Measurements from ENCODE around the gene GPATCH11.

Gene GPATCH11

DNA sequence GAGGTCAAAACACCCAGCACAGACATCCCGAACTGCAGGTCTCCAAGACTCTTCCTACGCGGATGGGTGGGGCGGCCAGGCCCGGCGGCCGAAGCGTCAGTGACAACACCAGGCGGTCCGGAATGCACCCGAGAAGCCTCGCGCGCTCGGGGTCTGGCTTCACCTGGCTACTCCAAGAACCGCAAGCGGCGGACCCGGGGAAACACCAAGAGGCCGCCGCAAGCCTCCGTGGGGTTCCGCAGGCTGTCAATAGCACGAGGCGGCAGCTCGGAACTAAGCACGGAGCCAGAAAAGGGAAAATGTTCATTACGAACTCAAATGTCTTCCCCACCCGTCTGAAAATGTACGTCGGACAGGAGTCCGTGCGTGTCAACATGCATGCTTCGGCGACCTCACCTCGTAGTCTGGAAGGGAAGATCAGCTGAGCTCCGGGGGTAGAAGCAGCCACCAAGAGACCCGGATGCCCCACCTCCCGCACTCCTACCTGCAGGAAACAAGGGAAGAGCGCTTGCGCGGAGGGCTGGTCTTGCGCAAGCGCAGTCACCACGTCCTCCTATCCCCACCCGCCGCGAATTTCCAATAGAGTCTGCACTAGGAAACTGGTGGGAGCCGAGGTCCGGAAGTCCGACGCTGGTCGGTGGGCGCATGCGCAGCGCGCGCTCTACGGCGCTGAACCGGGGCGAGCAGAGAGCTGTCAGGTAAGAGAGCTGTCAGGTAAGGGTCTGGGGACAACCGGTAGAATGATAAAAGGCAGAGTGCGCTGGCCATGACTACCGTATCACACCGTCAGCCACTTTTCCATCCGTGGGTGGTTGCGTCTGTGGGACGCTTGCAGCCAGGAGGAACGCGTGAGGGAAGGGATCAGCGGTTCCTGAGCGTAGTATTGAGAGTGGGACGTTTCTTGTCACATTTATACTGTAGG, at the start of gene GPATCH11, which contains the start of gene HEATR5B:
Gene GPATCH11, plus strand, starts transcription at position 646 of the 922 bp plus-strand sequence. CDS start 3,864 bp downstream, outside the sequence.
Gene HEATR5B, minus strand, starts transcription at position 500 of the 922 bp plus-strand sequence. CDS start 958 bp downstream, outside the sequence.
- peak; percentile 97 for DNase-seq

DNA sequence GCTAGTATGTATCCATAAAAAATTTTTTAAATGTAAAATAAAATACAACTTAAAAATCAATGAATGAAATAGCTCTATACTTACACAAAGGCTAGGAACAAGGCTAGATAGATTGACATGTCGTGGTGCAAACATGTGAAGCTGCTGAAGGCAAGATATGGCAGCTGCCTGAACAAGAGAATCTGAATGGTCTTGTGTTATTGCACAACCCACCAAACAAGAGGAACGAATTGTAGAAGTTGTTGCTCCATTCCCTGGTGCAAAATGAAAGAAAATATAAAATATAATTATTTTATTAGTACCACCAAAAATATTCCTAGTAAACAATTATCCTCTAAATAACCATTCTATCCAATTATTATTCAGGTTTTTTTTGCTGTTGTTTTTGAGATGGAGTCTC, 46.5 kb upstream of the GPATCH11 start:
- no peak for DNase-seq

DNA sequence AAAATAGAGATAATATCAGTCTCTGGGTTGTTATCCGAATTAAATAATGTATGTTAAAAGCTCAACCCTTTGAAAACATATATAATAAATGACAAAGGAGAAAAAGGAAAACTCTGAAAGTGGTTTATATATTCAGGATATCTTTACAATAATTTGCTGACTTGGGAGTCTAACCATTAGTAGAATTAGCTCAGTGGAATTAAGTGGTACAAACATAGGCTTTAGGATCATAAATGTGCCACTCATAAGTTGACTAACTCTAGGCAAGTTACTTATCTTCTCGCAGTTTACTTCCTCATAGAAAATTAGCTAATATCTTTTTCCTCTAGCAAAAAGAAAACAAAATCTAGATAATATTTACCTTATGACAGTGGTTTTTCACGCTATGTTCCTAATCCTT, 44.7 kb upstream of the GPATCH11 start:
- no peak for DNase-seq

DNA sequence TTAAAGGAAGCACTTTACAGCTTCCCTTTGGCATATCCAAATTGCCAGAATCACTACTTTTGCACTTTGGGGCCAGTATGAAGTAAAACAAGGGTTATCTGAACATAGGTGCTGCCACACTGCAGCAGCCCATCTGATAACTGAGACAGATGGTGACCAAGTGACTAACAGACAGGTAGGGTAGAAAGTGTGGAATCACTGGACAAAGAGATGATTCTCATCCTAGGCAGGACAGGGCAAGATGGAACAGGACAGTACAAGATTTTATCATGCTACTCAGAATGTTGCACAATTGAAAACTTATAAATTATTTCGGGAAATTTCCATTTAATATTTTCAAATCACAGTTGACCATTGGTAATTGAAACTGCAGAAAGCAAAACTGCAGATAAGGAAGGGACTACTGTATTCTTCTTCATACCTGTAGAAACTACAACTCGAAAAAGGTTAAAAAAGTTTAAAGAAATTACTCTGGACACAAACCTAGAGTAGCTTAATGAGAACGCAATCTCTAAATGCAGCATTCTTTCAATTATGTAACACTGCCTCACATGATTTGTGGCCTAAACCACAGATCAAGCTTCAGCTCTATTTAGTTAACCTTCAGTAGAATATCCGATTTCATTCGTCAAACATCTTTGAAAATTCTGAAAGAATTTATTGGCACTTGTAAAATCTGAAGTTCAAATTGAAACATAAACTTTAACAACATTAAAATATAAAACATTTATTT, 31.6 kb upstream of the GPATCH11 start:
- no peak for DNase-seq

DNA sequence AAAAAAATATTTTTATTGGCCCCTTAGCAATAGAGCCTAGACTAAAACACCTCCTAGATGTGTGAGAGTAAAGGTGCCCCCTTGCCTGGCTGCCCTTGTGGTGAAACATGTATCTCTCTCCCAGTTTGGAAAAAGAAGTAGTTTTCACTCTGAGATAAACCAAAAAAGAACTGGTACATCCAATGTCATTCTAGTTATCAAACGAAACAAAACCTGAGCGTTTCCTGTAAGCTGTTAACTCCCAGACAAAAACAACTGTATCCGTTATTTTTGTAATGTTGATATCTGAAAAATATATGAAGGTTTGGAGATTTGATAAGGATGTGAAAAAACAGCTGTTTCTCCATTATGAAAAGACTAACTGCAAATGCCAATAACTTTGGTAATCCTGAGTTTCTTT, 24.5 kb upstream of the GPATCH11 start:
- no peak for DNase-seq

DNA sequence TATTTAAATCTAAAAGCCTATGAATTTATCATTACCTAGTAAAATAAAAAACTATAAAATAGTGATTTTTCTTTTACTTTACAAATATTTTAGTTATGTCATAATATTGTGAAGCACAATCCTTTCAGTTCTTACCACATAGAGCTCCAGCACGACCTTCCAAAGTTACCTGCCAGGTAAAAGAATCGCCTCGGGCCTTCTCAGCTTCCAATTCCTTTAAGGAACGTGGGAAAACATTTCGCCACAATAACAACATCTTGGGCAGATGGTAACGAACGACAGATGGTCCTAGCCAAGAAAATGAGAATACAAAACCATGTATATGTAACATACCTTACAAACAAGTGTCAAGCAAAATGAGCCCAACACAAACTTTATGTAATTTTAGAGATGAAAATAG, 23.9 kb upstream of the GPATCH11 start:
- DNase-seq = no peak

DNA sequence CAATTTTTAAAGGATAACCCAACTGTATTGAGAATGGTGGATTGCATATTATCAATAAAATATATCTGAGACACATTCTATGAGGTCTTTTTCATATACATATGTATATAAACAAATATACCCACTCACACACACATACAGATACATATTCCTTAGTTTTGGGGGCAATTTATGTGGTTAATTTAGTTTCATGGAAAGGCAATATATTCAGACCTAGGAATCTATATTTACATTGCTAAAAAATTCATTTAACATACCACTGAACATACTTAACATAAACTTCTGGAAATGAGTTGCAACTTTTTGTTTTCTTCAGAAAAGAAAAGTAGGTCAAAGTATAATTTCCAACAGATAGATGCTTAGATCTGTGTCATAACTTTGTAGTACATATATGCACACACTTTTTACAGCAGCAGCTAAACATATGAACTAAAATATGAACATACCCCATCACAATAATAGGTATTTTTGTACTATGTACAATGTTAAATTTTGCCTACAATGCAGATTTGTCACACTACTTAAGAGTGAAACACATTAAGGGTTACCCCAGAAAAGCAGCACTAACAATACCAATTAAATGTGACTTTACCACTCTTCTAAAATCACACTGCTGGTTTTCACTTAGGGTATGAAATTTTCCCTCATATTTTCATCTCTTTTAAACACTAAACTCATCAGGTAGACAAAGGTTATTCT, 23.2 kb upstream of the GPATCH11 start:
- no peak for DNase-seq

DNA sequence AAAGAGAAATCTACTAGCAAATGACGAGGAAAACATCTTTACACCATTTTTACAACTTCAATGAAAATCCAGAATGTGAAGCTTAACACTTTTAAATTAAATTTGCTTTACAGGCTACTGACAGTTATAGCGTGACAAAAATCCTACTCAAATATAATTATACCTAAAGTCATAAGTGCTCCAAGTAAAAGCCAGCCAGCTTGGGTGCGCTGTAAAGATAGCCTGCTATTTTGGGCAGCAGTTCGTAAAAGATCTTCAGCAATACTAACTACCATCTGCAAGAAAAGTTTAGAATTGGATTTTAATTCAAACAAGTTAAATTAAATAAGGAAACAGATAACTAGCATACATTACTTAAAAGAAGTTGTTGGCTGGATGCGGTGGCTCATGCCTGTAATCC, 22.5 kb upstream of the GPATCH11 start:
- no peak for DNase-seq

DNA sequence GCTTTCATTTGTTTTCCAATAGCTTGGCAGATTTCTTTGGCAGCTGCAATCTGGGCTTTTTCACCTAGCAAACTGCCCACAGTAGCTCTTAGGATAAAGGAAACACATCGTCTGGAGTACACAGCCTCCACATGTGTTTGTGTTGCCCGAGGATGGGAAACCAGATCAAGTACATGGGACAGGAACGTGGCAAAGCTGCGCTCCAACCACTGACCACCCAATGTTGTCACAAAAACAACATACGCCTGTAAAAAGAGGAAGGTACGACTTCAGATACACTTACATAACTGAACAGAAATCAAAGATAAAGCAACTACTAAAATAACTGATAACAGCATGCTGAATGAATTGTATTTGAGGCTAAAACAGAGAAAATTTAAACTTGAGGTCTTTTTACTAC, 15.6 kb upstream of the GPATCH11 start:
- DNase-seq = no peak

DNA sequence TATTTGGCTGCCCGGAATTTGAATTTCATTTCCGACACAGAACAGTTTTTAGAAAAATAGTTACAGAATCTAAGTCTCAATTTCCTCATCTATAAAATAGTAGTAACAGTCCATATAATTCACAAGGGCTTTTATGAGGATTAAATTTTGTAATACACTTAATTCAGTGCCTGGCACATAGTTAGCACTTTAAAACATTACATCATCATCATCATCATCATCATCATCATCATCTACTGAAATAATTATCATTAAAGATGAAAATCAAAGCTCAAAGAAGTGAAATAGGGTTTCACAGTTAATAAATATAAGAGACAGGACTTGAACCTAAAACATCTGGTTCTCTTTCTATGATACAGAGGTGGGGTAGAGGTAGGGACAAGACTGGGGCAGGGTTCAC, 13.4 kb upstream of the GPATCH11 start:
- no peak for DNase-seq

DNA sequence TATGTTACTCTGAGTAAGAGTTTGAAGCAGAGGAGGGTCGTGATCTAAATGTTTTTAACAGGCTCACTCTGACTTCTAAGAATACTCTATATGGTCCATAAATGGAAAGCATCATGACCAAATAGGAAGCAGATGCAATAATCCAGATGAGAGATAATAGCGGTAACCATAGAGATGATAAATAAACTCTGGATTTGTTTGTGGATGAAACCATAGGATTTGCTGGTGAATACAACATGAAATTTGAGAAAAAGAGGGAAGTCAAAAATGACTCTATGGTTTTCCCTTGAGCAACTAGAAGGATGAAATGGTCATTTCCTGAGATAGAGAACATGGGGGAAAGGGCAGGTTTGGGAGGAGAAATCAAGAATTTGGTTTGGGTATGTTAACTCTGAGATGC, 4.1 kb upstream of the GPATCH11 start:
- no peak for DNase-seq

DNA sequence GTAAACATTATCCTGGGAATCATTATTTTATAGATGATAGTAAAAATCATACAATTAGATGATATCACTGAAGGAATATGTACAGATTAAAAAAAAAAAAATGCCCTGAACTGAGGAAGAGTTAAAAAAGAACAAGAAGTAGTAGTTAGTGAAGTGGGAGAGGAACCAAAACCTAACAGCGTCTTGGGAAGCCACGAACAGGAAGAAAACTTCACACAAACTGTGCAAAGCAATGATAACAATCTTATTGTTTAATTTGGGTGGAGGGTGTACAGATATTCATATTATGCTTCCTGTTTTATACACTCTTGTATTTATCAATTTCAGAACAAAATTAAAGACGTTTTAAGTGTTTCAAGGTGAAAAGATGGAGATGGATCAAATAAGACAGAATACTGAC, 3.6 kb upstream of the GPATCH11 start:
- no peak for DNase-seq

DNA sequence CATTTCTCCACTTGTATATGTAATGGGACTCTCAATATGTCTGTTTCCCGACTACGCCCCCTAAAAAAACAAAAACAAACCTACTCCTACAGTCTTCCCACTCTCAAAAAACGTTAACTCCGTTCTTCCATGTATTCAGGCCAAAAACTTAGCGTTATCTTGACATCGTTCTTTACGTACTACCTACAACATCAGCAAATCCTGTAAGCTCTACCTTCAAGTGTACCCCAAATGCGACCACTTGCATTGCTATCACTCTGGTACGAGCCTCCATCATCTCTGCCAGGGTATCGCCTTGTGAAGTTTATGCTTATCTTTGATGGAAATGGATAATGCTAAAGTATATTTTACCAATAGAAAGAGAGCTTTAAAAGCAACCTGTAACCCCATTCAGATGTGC, 479 bp downstream of the GPATCH11 start:
- no peak for DNase-seq

DNA sequence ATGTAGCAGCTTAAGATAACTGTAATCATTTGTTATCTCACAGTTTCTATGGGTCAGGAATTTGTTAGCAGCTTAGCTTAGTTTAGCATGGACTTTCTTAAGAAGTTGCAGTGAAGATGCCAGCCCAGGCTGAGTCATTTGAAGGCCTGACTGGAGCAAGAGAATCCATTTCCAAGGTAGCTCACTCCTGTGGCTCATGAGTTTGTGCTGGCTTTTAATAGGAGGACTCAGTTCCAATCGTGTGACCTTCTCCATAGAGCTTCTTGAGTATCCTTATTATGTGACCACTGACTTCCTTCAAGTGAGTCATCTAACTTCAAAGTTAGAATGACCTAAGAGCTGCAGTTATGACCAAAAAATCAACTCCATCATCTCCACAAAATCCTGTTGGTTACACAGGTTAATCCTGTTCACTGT, 1.4 kb downstream of the GPATCH11 start:
- no peak for DNase-seq

DNA sequence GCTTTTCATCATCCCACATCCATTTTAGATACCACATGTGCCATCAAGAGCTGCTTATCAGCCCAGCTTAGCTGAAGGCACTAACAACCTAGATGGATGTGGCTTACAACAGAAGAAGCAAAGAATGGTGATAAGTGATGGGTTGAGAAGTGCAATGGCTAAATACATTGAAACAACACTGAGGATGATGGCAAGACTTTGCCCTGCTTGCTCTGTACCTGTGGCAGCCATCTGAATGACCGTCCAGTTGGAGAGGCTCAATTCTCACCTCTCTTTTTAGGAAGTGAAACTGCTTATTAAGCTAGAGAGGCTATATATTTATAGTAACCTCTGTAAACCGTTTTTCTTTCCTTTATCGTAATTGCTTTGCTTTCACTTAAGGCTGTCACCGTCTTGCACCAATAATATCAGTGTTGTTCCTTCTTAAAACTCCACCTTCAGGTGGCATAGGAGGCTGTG, 5.7 kb downstream of the GPATCH11 start:
- no peak for DNase-seq

DNA sequence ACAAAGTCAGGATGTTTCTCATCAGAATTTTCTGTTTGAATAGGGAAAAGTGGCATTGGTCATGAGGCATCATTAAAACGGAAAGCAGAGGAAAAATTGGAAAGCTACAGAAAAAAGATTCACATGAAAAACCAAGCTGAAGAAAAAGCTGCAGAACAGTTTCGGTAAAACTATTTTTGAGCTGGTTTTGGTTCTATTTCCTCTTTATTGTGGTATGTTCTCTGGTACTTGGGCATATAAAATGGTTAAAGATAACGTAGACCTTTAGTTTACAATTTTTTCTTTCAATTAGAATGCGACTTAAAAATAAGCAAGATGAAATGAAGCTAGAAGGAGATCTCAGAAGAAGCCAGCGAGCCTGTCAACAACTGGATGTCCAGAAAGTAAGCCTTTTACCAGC, 7.6 kb downstream of the GPATCH11 start:
- no peak for DNase-seq

DNA sequence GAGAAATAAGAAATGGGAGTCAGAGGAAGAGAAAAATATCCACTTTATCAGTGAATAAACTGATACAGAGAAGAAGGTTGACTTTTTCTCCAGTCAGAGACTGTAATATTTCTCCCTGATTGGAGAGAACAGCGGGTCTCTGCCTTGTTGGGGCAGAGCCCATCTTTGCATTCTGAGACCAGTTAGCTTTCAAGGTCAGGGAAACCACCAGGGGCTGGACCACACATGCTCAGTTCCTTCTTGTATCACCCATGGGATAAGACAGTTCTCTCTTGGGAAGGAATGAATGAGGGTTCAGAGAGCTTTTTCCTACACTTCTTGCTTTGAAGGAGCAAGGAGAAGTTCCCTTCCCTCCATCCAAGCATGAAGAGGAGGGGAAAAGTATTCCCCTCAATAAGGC, 12.2 kb downstream of the GPATCH11 start:
- no peak for DNase-seq

DNA sequence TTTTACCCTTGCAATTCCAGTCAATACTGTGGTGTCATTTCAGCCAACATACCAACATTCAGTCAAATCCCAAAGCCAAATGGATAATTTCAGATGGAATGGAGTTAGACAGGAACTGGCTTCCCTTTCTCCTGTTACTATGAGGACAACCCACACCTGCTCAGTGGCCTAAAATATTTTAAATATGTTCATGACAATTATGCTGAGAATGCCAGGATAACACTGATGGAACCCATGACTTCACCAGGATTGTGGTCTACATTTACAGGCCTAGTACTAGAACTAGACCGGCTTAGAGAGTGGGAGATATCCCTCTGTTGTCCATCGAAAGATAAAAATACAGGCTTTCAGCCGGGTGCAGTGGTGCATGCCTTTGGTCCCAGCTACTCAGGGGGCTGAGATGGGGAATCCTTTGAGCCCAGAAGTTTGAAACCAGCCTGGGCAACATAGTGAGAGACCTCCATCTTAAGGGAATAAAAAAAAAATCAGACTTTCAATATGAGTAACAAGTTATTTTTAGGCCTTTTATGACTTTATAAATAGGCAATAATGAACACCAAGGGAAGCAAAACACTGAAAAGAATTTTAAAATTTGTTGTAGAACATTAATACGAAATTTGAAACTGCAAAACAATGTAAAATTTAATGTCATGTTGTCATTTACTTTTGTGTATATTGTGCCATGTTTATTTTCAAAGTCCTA, 14.2 kb downstream of the GPATCH11 start:
- no peak for DNase-seq

DNA sequence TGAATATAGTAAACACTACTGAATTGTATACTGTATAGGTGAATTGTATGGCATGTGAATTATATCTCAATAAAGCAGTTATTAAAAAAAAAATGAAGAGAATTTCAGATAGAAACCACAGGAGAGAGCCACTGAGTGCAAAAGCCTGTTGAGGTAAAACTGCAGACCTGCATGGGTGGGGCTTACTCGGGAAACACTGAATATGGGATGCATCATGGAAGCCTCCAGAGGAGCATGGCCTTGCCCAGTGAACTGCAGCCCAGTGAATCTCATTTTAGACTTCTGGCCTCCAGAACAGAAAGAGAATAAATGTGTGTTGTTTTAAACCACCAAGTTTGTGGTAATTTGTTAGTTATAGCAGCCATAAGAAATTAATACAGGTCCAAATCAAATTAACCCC, 15.7 kb downstream of the GPATCH11 start:
- no peak for DNase-seq

DNA sequence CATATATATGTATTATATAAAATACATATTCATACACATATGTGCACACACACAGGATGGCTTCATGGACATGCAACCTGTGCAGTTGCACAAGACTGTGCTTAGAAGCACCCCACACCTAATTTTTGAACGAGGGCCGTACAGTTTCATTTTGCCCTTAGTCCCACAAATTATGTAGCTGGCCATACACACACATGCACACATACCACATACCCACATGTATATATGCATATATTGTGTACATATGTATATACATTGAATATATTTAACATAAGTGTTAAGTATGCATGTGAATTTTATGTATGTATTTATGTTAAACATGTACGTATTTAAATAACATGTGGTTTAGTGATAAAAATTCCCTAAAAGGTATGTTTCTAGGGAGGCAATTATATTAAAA, 18.3 kb downstream of the GPATCH11 start:
- no peak for DNase-seq

DNA sequence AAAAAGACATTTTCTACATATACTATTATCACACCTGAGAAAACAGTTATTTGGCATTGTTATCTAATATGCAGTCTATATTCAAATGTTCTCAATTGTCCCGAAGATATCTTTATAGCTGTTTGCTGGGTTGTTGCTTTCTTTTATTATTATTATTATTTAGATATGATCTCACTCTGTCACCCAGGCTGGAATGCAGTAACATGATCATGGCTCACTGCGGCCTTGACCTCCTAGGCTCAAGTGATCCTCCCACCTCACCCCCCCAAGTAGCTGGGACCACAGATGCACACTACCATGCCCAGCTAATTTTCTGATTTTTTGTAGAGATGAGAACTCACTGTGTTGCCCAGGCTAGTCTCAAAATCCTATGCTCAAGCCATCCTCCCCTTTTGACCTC, 19.9 kb downstream of the GPATCH11 start:
- no peak for DNase-seq

DNA sequence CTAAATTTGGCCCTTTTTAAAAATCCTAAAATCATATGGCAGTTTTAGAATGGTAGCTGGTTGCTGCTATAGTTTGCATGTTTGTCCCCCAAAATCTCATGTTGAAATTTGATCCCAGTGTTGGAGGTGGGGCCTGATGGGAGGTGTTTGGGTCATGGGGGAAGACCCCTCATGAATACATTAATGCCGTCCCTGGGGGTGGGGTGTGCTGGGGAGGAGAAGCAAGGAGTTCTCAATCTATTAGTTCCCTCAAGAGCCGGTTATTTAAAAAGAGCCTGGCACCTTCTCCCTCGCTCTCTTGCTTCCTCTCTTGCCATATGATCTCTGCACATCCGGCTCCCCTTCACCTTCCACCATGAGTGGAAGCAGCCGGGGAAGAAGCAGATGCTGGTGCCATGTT, 20.8 kb downstream of the GPATCH11 start:
- DNase-seq = no peak

DNA sequence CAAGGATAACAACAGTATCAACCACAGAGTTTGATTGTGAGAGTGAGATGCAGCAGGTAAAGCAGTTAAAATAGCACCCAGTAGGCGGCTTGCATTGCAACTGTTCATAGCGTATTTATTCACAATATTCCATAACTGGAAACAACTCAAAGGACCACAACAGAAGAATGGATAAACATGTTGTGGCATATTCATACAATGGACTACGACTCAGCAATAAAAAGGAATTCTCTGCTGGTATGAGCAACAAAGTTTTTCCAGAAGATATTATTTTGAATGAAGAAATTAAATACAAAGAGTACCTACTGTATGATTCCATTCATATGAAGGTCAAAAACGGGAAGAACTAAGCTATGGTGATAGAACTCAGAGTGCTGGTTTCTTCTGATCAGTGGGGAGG, 25.2 kb downstream of the GPATCH11 start:
- DNase-seq = no peak
